Mesenchymal stem cell (in vitro differentiated cells and primary cell): ENCODE results near the gene WTAP.
A peak's percentile ranks its signal among the peaks of the same experiment; 100 is the strongest.

Source experiments
- DNase-seq: peaks from one replicate; pipeline ENCODE4 v3.0.0-alpha.2; 2013
- H2AFZ ChIP-seq: one replicate; pipeline ENCODE4 v1.6.1; 2013; ENCODE audit warnings: low read depth, mild to moderate bottlenecking, control low read depth, inconsistent platforms, low read length, moderate library complexity
- H2AK5ac ChIP-seq: 2 replicates; pipeline ENCODE4 v1.6.1; 2013; ENCODE audit warnings: low read length, moderate library complexity, mild to moderate bottlenecking, inconsistent platforms; ENCODE audit not compliant: severe bottlenecking
- H2BK120ac ChIP-seq: one replicate; pipeline ENCODE4 v1.6.1; 2013; ENCODE audit warnings: low read depth, mild to moderate bottlenecking, inconsistent platforms, low read length, moderate library complexity
- H2BK12ac ChIP-seq, 2 experiments: one replicate each; pipeline ENCODE4 v1.6.1; 2013; ENCODE audit warnings: inconsistent platforms in 2 of 2, low read length in 2 of 2, mild to moderate bottlenecking in 2 of 2, moderate library complexity in 2 of 2, control low read depth in 1 of 2
- H2BK15ac ChIP-seq: one replicate; pipeline ENCODE4 v1.6.1; 2013; ENCODE audit warnings: mild to moderate bottlenecking, low read depth, inconsistent platforms; ENCODE audit not compliant: poor library complexity, severe bottlenecking
- H2BK5ac ChIP-seq: 2 replicates; pipeline ENCODE4 v1.6.1; 2013; ENCODE audit warnings: low read depth, mild to moderate bottlenecking, low read length, control low read depth, inconsistent platforms; ENCODE audit not compliant: poor library complexity, severe bottlenecking
- H3K14ac ChIP-seq, 2 experiments: one replicate each; pipeline ENCODE4 v1.6.1; 2013; ENCODE audit warnings: inconsistent platforms in 2 of 2, low read length in 2 of 2, control low read depth in 1 of 2, mild to moderate bottlenecking in 1 of 2, moderate library complexity in 1 of 2
- H3K18ac ChIP-seq, 2 experiments: one replicate each; pipeline ENCODE4 v1.6.1; 2013; ENCODE audit warnings: inconsistent platforms in 2 of 2, low read length in 2 of 2, control low read depth in 1 of 2, low read depth in 1 of 2, mild to moderate bottlenecking in 1 of 2
- H3K23ac ChIP-seq, 2 experiments: one replicate each; pipeline ENCODE4 v1.6.1; 2013; ENCODE audit warnings: inconsistent platforms in 2 of 2, low read length in 2 of 2, mild to moderate bottlenecking in 2 of 2, moderate library complexity in 2 of 2, control low read depth in 1 of 2
- H3K27ac ChIP-seq: 2 replicates; pipeline ENCODE4 v1.5.1; 2013; ENCODE audit warnings: mild to moderate bottlenecking, moderate library complexity, low read length, control low read depth, inconsistent platforms; ENCODE audit not compliant: poor library complexity, severe bottlenecking
- H3K27me3 ChIP-seq, 2 experiments: 2 replicates each; pipeline versions ENCODE4 v1.6.1 to v1.7.0; 2013; ENCODE audit warnings: low read length in 2 of 2, mild to moderate bottlenecking in 2 of 2, moderate library complexity in 2 of 2, control low read depth in 1 of 2, inconsistent platforms in 1 of 2; ENCODE audit not compliant: control insufficient read depth in 1 of 2, insufficient read depth in 1 of 2
- H3K36me3 ChIP-seq, 2 experiments: 2 replicates each; pipeline versions ENCODE4 v1.6.1 to v1.7.0; 2013; ENCODE audit warnings: low read length in 2 of 2, control low read depth in 1 of 2, inconsistent platforms in 1 of 2, low read depth in 1 of 2, mild to moderate bottlenecking in 1 of 2; ENCODE audit not compliant: insufficient read depth in 2 of 2, control insufficient read depth in 1 of 2
- H3K4ac ChIP-seq, 2 experiments: one replicate each; pipeline ENCODE4 v1.6.1; 2013; ENCODE audit warnings: inconsistent platforms in 2 of 2, low read length in 2 of 2, mild to moderate bottlenecking in 2 of 2, moderate library complexity in 2 of 2, control low read depth in 1 of 2, low read depth in 1 of 2
- H3K4me1 ChIP-seq: 2 replicates; pipeline ENCODE4 v1.6.1; 2013; ENCODE audit warnings: low read depth, low read length, control low read depth; ENCODE audit not compliant: control insufficient read depth, insufficient read depth
- H3K4me2 ChIP-seq: 2 replicates; pipeline ENCODE4 v1.6.1; 2013; ENCODE audit warnings: low read length, mild to moderate bottlenecking, inconsistent platforms; ENCODE audit not compliant: poor library complexity, severe bottlenecking
- H3K4me3 ChIP-seq, 2 experiments: 2 replicates each; pipeline versions ENCODE4 v1.5.1 to v1.7.0; 2013; ENCODE audit warnings: low read length in 2 of 2, mild to moderate bottlenecking in 2 of 2, control low read depth in 1 of 2, low read depth in 1 of 2; ENCODE audit not compliant: insufficient read depth in 1 of 2
- H3K79me1 ChIP-seq: replicated peaks from 2 replicates; pipeline ENCODE4 v1.6.1; 2013; ENCODE audit warnings: mild to moderate bottlenecking, control low read depth, low read length, inconsistent platforms; ENCODE audit not compliant: poor library complexity, severe bottlenecking
- H3K9ac ChIP-seq: 2 replicates; pipeline ENCODE4 v1.7.0; 2013; ENCODE audit warnings: mild to moderate bottlenecking, low read length, moderate library complexity
- H3K9me3 ChIP-seq: 2 replicates; pipeline ENCODE4 v1.7.0; 2013; ENCODE audit warnings: mild to moderate bottlenecking, low read length; ENCODE audit not compliant: control insufficient read depth
- H4K8ac ChIP-seq: one replicate; pipeline ENCODE4 v1.6.1; 2013; ENCODE audit warnings: inconsistent platforms, mild to moderate bottlenecking, low read length, moderate library complexity
- H4K91ac ChIP-seq: one replicate; pipeline ENCODE4 v1.6.1; 2013; ENCODE audit warnings: mild to moderate bottlenecking, low read length, inconsistent platforms
- WGBS: methylation state at CpG from one replicate; pipeline ENCODE4 v1.1.7; 2013; ENCODE audit warnings: mixed read lengths; 5-methylcytosine and 5-hydroxymethylcytosine counted together

The WTAP gene

GRCh38 chr6:159788753-159789376 lies 61.6 kb downstream of the WTAP start:
- peak overlapping the region in 1 of 2 experiments; percentile 39 for H2BK12ac ChIP-seq
- peak overlapping the region; percentile 97 for H3K4me2 ChIP-seq
- H3K36me3 ChIP-seq, result peaks cover 6 to 59% of the 10 kb centered on the region in 2 experiments
- peak overlapping the region; percentile 91 for H4K91ac ChIP-seq
- H2AK5ac ChIP-seq, result no peak overlapping the region
- peak overlapping the region; percentile 89 for H2BK5ac ChIP-seq
- peak overlapping the region; percentile 81 to 96 for H3K4ac ChIP-seq
- H3K23ac ChIP-seq, result peak overlapping the region; percentile 60 to 99
- H4K8ac ChIP-seq, result peak overlapping the region; percentile 98
- H3K27ac ChIP-seq, result peak overlapping the region; percentile 91
- peak overlapping the region; percentile 96 for H3K9ac ChIP-seq
- peak overlapping the region; percentile 68 to 100 for H3K14ac ChIP-seq
- peaks cover 12% of the 10 kb centered on the region for H3K4me1 ChIP-seq
- WGBS, result under 1% methylated on average over 44 of the region's 60 CpGs
- H2BK120ac ChIP-seq, result no peak overlapping the region
- no peaks in the 10 kb centered on the region for H3K27me3 ChIP-seq
- peak overlapping the region; percentile 89 for H2BK15ac ChIP-seq
- peak overlapping the region; percentile 95 for H2AFZ ChIP-seq
- peak overlapping the region; percentile 68 to 99 for H3K18ac ChIP-seq
- peak; percentile 59 for DNase-seq
- peak overlapping the region; percentile 99 for H3K4me3 ChIP-seq
- H3K79me1 ChIP-seq, result peaks cover 5% of the 10 kb centered on the region
- H3K9me3 ChIP-seq, result no peaks in the 10 kb centered on the region

DNA sequence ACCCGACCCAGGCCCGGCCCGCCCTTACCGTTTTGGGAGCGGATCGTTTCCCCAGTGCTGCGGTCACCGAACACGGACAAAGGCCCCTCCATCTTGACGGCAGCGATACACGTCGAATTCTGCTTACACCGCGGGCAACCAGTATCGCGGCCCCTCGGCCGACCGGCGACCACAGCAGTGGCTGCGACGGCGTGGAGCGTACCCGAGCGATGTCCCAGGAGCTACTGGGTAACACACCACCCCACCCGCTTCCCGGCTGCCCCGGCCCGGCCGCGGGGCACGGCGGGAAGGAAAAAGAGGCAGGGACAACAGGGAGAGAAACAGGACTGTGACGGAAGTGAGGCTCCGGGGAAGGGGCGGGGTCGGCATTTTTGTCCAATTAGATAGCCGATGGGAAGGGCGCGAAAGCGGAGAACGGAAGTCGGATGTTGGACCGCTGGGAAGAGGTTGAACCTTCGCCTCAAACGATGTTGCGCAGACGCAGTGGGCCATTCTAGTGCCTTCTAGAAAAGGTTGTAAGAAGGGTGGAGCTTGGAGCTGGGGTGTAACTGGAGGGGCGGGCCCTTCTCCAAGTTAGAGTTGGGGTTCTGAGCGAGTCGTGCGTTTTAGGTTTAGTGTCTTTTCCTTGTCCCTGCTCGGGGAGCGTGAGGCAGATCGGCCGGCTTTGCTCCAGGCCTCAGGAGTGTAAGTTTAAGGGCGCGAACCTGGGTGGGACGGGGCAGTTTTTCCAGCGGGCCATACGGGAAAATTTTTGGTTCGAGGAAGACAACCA lies 62.3 kb downstream of the WTAP start, which contains the start of gene TCP1:
TCP1 (minus strand) TSS at position 226 of the 772 bp plus-strand sequence; CDS start at position 92, 134 bp downstream.
- Histone ChIP-seq H3K4me1 (peaks cover 12% of the 10 kb centered on the region), H2AK5ac (peak within 1 kb of the TSS; percentile 91), H2BK12ac (peak within 1 kb of the TSS in 1 of 2 experiments; percentile 39), H3K27me3 (no peaks in the 10 kb centered on the region), H3K14ac (peak within 1 kb of the TSS; percentile 68 to 100), H2BK15ac (peak within 1 kb of the TSS; percentile 89), H2AFZ (peak within 1 kb of the TSS; percentile 95), H4K8ac (peak within 1 kb of the TSS; percentile 98), H3K79me1 (peaks cover 5% of the 10 kb centered on the region), H3K27ac (peak within 1 kb of the TSS; percentile 91), H3K9me3 (no peaks in the 10 kb centered on the region), H3K4me2 (peak within 1 kb of the TSS; percentile 97), H3K4ac (peak within 1 kb of the TSS; percentile 81 to 96), H3K9ac (peak within 1 kb of the TSS; percentile 96), H3K4me3 (peak within 1 kb of the TSS; percentile 99), H3K18ac (peak within 1 kb of the TSS; percentile 68 to 99), H3K23ac (peak within 1 kb of the TSS; percentile 60 to 99), H2BK5ac (peak within 1 kb of the TSS; percentile 89), H3K36me3 (peaks cover 6 to 61% of the 10 kb centered on the region in 2 experiments), H2BK120ac (no peak within 1 kb of the TSS), H4K91ac (peak within 1 kb of the TSS; percentile 91)
- under 1% methylated on average over 53 of the region's 64 CpGs for WGBS
- DNase-seq, result peak; percentile 100

- Histone ChIP-seq H3K9me3 (no peaks in the 10 kb centered on the region), H2BK15ac (peak within 1 kb of the TSS; percentile 40), H4K91ac (peak within 1 kb of the TSS; percentile 91), H3K4me3 (peak within 1 kb of the TSS; percentile 99), H3K36me3 (peaks cover 3 to 54% of the 10 kb centered on the region in 2 experiments), H3K4me1 (peaks cover 11% of the 10 kb centered on the region), H2BK12ac (no peak within 1 kb of the TSS), H3K79me1 (peaks cover 3% of the 10 kb centered on the region), H2AFZ (peak within 1 kb of the TSS; percentile 95), H3K27ac (peak within 1 kb of the TSS; percentile 91), H2BK120ac (no peak within 1 kb of the TSS), H3K4me2 (peak within 1 kb of the TSS; percentile 97), H3K14ac (peak within 1 kb of the TSS; percentile 68 to 100), H3K27me3 (no peaks in the 10 kb centered on the region), H2BK5ac (peak within 1 kb of the TSS; percentile 89), H2AK5ac (peak within 1 kb of the TSS; percentile 91), H3K23ac (peak within 1 kb of the TSS in 1 of 2 experiments; percentile 99), H4K8ac (peak within 1 kb of the TSS; percentile 98), H3K18ac (peak within 1 kb of the TSS; percentile 68 to 99), H3K9ac (peak within 1 kb of the TSS; percentile 96), H3K4ac (peak within 1 kb of the TSS; percentile 81 to 96)
- peak; percentile 99 for DNase-seq
- WGBS, result under 1% methylated on average over 56 of the region's 56 CpGs
Measured at GRCh38 chr6:159790149-159790955, 63.0 kb downstream of the WTAP start, which contains the start of gene MRPL18. Gene MRPL18 (plus strand): TSS chr6:159790467. CDS start chr6:159790588, 121 bp downstream.
